ENCODE results near the gene NTS.

The NTS gene

GRCh38 chr12:85874031-85874461 is at the start of gene NTS:
NTS (plus strand) TSS chr12:85874295; CDS start chr12:85874404, 109 bp downstream.
- DNase-seq, result peak; percentile 30 to 36

GRCh38 chr12:85825746-85826145 is 48.3 kb upstream of the NTS start:
- DNase-seq, result no peak

- DNase-seq, result no peak
Measured at GRCh38 chr12:85828576-85828975, 45.5 kb upstream of the NTS start.

GRCh38 chr12:85829391-85829790 is 44.7 kb upstream of the NTS start:
- DNase-seq, result no peak

GRCh38 chr12:85831327-85831990 is 42.6 kb upstream of the NTS start:
- DNase-seq, result no peak

GRCh38 chr12:85833579-85833978 is 40.5 kb upstream of the NTS start:
- no peak for DNase-seq

- DNase-seq, result no peak
Measured at GRCh38 chr12:85834378-85834777, 39.7 kb upstream of the NTS start.

GRCh38 chr12:85835426-85836196 is 38.5 kb upstream of the NTS start:
- DNase-seq, result no peak

GRCh38 chr12:85836197-85837090 is 37.7 kb upstream of the NTS start, which contains the start of gene RASSF9:
RASSF9 (minus strand) TSS chr12:85836409; CDS start chr12:85836201, 208 bp downstream.
- no peak for DNase-seq

GRCh38 chr12:85843606-85844310 is 30.3 kb upstream of the NTS start:
- DNase-seq, result no peak

GRCh38 chr12:85849344-85849743 is 24.8 kb upstream of the NTS start:
- no peak for DNase-seq

- DNase-seq, result no peak
Measured at GRCh38 chr12:85855305-85855704, 18.8 kb upstream of the NTS start.

- DNase-seq, result no peak
Measured at GRCh38 chr12:85856966-85857365, 17.1 kb upstream of the NTS start.

GRCh38 chr12:85865890-85866289 is 8.2 kb upstream of the NTS start:
- no peak for DNase-seq

- DNase-seq, result peak; percentile 43 to 59
Measured at GRCh38 chr12:85866986-85867776, 6.9 kb upstream of the NTS start.

GRCh38 chr12:85872497-85873091 is 1.5 kb upstream of the NTS start:
- DNase-seq, result peak; percentile 45 to 67

GRCh38 chr12:85877459-85877858 is 3.4 kb downstream of the NTS start:
- DNase-seq, result no peak

GRCh38 chr12:85883763-85884162 is 9.7 kb downstream of the NTS start:
- no peak for DNase-seq

GRCh38 chr12:85894653-85895052 is 20.6 kb downstream of the NTS start:
- DNase-seq, result no peak

GRCh38 chr12:85920324-85920947 is 46.3 kb downstream of the NTS start:
- DNase-seq, result peak; percentile 18 to 48
